Measurements from ENCODE around the gene CABLES2.

The CABLES2 gene

GRCh38 chr20:62370115-62370806, 36.8 kb downstream of the CABLES2 start:
- peak; percentile 94 for DNase-seq

GRCh38 chr20:62369815-62370114, 37.3 kb downstream of the CABLES2 start:
- no peak for DNase-seq

GRCh38 chr20:62368976-62369814, 37.9 kb downstream of the CABLES2 start:
- DNase-seq = peak; percentile 42

- no peak for DNase-seq
Observed at GRCh38 chr20:62368392-62368975, 38.6 kb downstream of the CABLES2 start.

GRCh38 chr20:62367633-62368391, 39.3 kb downstream of the CABLES2 start:
- no peak for DNase-seq

GRCh38 chr20:62367136-62367632, 39.9 kb downstream of the CABLES2 start, which contains the start of gene LAMA5:
LAMA5 (minus strand) TSS chr20:62367312; CDS start chr20:62367245, 67 bp downstream.
- DNase-seq = no peak

- no peak for DNase-seq
Observed at GRCh38 chr20:62366370-62367135, 40.5 kb downstream of the CABLES2 start.

- no peak for DNase-seq
Observed at GRCh38 chr20:62365814-62366369, 41.2 kb downstream of the CABLES2 start.

GRCh38 chr20:62364911-62365736, 42.0 kb downstream of the CABLES2 start:
- no peak for DNase-seq

GRCh38 chr20:62363920-62364851, 42.9 kb downstream of the CABLES2 start:
- no peak for DNase-seq

- no peak for DNase-seq
Observed at GRCh38 chr20:62362991-62363919, 43.8 kb downstream of the CABLES2 start.

- DNase-seq = no peak
Observed at GRCh38 chr20:62362590-62362940, 44.5 kb downstream of the CABLES2 start.

- no peak for DNase-seq
Observed at GRCh38 chr20:62361799-62362589, 45.1 kb downstream of the CABLES2 start.

- no peak for DNase-seq
Observed at GRCh38 chr20:62360854-62361798, 46.0 kb downstream of the CABLES2 start.

GRCh38 chr20:62359491-62360121, 47.5 kb downstream of the CABLES2 start:
- no peak for DNase-seq

- no peak for DNase-seq
Observed at GRCh38 chr20:62359043-62359490, 48.0 kb downstream of the CABLES2 start.
